ENCODE measurements around the gene EIF3F.
A peak's percentile ranks its signal among the peaks of the same experiment; 100 is the strongest.

The EIF3F gene

DNA sequence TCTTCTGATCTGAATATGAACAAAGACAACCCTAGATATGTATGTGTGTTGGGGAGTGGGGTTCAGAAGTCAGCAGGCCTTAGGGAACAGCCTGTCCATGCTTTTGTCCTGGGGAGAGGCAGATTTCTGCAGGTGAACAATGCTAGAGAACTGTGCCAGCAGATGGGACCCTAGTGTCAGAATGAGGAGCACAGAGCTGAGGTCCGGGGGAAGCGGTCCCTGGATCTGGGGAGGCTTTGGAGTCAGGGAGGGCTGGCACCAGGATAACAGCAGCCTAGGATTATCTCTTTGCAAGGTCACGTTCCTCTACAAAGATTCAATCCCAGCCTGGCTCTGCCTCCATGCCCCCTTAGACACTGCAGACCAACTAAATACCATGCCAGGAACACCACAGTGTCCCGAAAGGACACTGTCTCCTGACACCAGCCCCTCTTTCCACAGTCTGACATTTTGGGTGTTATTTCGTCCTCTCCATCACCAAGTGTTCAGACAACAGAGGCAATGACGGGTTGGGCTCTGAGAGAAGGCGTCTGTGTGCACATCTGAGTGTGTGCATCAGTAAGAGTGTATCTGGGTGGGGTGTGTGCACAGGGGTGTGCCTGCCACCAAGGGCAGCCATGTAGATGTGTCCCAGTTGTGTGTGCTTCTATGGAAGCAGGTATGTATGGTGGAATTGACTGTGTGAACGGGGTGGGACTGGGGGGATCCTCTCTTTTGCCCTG, 43.5 kb downstream of the EIF3F start:
- Histone ChIP-seq H3K27me3 (ENCODE audit: insufficient read depth, low read length, poor library complexity) (no peaks in the 10 kb centered on the region), H2BK5ac (ENCODE audit: low read length) (no peak overlapping the region)
- WGBS (ENCODE audit: extremely low coverage, insufficient coverage, low lambda C conversion rate) = no CpG with 5 or more reads among the region's 8 CpGs

DNA sequence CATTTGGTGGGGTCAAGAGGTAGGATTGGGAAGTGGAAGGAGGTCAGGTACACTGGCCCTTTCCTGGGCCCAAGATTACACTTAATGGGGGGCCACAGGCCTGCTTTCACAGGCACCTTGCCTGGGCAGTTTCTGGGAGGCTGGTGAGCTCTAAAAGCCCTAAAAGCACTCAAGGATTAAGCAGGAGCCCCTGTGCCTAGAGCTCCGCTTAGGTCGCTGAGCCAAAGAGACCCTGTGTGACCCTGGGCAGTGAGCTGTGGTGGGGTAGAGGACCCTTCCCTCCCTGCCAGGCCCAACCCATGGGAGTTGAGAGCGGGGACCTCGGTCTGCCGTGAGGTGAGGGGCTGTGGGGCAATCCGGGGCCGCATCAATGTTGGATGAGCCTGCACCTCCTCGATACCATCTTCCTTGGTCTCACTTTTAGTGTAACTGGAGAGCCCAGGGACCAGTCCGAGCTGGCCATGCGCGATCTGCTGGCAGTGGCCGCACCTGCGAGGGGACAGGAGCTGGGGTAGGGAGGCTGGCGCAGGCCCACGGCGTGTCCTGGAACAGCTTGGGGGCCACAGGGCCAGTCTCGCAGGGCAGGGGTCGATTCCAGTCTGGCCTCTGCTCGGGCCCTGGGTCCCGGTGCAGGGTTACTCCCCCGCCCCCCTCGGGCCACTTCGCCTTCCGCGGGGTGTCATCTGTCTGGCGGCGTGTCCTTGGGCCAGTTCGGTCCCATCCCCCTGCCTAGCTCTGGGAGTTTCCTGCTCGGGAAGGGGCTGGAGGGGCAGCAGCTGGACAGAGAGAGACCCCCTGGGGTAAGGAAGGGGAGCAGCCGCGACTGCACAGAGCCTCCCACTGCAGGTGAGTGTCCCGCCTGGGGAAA, 44.3 kb downstream of the EIF3F start:
- Histone ChIP-seq H2BK15ac (replicated peaks; ENCODE audit: low read depth) (no peak overlapping the region), H2BK120ac (ENCODE audit: low read depth, low read length) (no peak overlapping the region), H3K27me3 (ENCODE audit: insufficient read depth, low read length, poor library complexity) (no peaks in the 10 kb centered on the region), H3K4ac (ENCODE audit: low read depth, low read length) (no peak overlapping the region), H4K5ac (ENCODE audit: low read length) (no peak overlapping the region), H3K27ac (ENCODE audit: low read depth, low read length) (no peak overlapping the region), H3K36me3 (ENCODE audit: control insufficient read depth, insufficient read depth, low read length) (no peaks in the 10 kb centered on the region), H3K23ac (ENCODE audit: low read length) (no peak overlapping the region), H3K4me3 (ENCODE audit: low read length) (no peak overlapping the region), H2BK5ac (ENCODE audit: low read length) (no peak overlapping the region), H3K56ac (ENCODE audit: low read length) (no peak overlapping the region), H3K4me1 (ENCODE audit: control insufficient read depth, low read depth, low read length) (no peaks in the 10 kb centered on the region), H3K9ac (ENCODE audit: low read length) (no peak overlapping the region), H3K79me1 (ENCODE audit: low read length) (no peaks in the 10 kb centered on the region), H3K4me2 (ENCODE audit: low read length) (no peak overlapping the region), H3K18ac (ENCODE audit: low read length) (no peak overlapping the region), H3K79me2 (ENCODE audit: control insufficient read depth, insufficient read depth, low read length) (no peaks in the 10 kb centered on the region), H4K8ac (ENCODE audit: low read depth, low read length) (no peak overlapping the region), H2AK5ac (ENCODE audit: low read length) (no peak overlapping the region)
- DNase-seq = no peak
- WGBS (ENCODE audit: extremely low coverage, insufficient coverage, low lambda C conversion rate) = no CpG with 5 or more reads among the region's 32 CpGs

More for the DNA sequence above, 43.5 kb downstream of the EIF3F start:
- Histone ChIP-seq H4K8ac (ENCODE audit: low read depth, low read length) (no peak overlapping the region), H3K4me1 (ENCODE audit: control insufficient read depth, low read depth, low read length) (no peaks in the 10 kb centered on the region), H3K36me3 (ENCODE audit: control insufficient read depth, insufficient read depth, low read length) (no peaks in the 10 kb centered on the region), H3K4me2 (ENCODE audit: low read length) (no peak overlapping the region), H3K23ac (ENCODE audit: low read length) (no peak overlapping the region), H3K79me2 (ENCODE audit: control insufficient read depth, insufficient read depth, low read length) (no peaks in the 10 kb centered on the region), H2BK120ac (ENCODE audit: low read depth, low read length) (no peak overlapping the region), H3K56ac (ENCODE audit: low read length) (no peak overlapping the region), H3K18ac (ENCODE audit: low read length) (no peak overlapping the region), H3K9ac (ENCODE audit: low read length) (no peak overlapping the region), H3K4me3 (ENCODE audit: low read length) (no peak overlapping the region), H3K4ac (ENCODE audit: low read depth, low read length) (no peak overlapping the region), H3K27ac (ENCODE audit: low read depth, low read length) (no peak overlapping the region), H3K79me1 (ENCODE audit: low read length) (no peaks in the 10 kb centered on the region), H4K5ac (ENCODE audit: low read length) (no peak overlapping the region), H2BK15ac (replicated peaks; ENCODE audit: low read depth) (no peak overlapping the region), H2AK5ac (ENCODE audit: low read length) (no peak overlapping the region)
- no peak for DNase-seq

DNA sequence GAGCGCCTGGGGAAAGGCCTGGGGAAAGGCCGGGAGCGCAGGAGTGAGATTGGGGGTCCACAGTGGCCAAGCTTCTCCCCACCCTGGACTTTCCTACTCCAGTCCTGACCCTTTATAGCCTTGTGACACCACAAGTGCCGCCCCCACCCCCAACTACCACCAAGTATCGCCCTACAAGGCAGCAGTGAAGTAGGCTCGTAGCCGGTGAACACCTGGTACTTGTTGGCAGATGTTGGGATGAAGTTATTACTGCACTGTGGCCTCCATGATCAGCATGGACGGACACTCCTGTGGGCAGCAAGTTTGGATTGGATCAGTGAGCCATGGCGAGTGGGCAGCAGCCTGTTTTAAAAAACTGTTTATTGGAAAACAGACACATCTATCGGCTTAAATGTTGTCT, 45.0 kb downstream of the EIF3F start:
- H3K4me1 ChIP-seq (ENCODE audit: control insufficient read depth, low read depth, low read length) = no peaks in the 10 kb centered on the region
- H4K5ac ChIP-seq (ENCODE audit: low read length) = no peak overlapping the region
- H3K9ac ChIP-seq (ENCODE audit: low read length) = no peak overlapping the region
- H2BK15ac ChIP-seq (replicated peaks; ENCODE audit: low read depth) = no peak overlapping the region
- no peaks in the 10 kb centered on the region for H3K27me3 ChIP-seq (ENCODE audit: insufficient read depth, low read length, poor library complexity)
- no peaks in the 10 kb centered on the region for H3K36me3 ChIP-seq (ENCODE audit: control insufficient read depth, insufficient read depth, low read length)
- H2AK5ac ChIP-seq (ENCODE audit: low read length) = no peak overlapping the region
- H3K79me2 ChIP-seq (ENCODE audit: control insufficient read depth, insufficient read depth, low read length) = no peaks in the 10 kb centered on the region
- H3K79me1 ChIP-seq (ENCODE audit: low read length) = no peaks in the 10 kb centered on the region
- H3K4ac ChIP-seq (ENCODE audit: low read depth, low read length) = no peak overlapping the region
- H3K27ac ChIP-seq (ENCODE audit: low read depth, low read length) = no peak overlapping the region
- no peak overlapping the region for H2BK5ac ChIP-seq (ENCODE audit: low read length)
- no peak overlapping the region for H3K56ac ChIP-seq (ENCODE audit: low read length)
- H3K18ac ChIP-seq (ENCODE audit: low read length) = no peak overlapping the region
- no peak overlapping the region for H2BK120ac ChIP-seq (ENCODE audit: low read depth, low read length)
- DNase-seq = no peak
- no peak overlapping the region for H3K4me3 ChIP-seq (ENCODE audit: low read length)
- no peak overlapping the region for H3K23ac ChIP-seq (ENCODE audit: low read length)
- no peak overlapping the region for H3K4me2 ChIP-seq (ENCODE audit: low read length)
- WGBS (ENCODE audit: extremely low coverage, insufficient coverage, low lambda C conversion rate) = no CpG with 5 or more reads among the region's 10 CpGs
- H4K8ac ChIP-seq (ENCODE audit: low read depth, low read length) = no peak overlapping the region

DNA sequence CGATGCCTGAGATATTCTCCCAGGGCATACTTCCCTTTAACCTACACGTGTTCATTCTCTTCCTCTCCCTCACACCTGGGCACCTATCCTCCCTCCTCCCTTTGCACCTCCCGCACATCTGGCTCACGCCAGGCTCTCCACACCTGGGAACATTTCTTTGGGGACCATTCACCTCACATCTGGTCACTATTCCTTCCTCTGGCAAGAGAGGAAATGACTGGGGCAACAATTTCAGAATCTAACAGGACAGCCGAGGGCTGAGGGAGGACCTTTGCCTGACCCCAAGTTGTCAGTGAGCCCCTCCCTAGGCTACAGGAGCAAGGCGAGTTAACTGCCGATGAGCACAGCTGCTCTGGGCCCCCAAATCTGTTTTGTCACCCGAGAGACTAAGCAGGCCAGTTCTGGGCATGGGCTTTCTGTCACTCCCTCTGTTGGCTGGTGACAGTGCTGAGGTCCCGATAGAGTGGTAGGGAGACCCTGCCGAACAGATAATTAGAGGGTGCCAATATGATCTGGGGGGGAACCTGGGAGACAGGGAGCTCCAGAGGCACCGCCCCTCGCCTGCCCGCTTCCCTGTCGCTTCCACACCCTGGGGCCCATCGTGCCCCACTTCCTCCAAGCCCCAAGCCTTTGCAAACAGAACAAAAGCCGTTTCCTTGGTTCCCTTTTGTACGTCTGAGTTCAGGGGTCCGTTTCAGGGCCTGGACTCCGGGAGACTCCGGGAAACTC, 45.6 kb downstream of the EIF3F start:
- no CpG with 5 or more reads among the region's 20 CpGs for WGBS (ENCODE audit: extremely low coverage, insufficient coverage, low lambda C conversion rate)
- Histone ChIP-seq H3K56ac (ENCODE audit: low read length) (peak overlapping the region; percentile 76), H2BK5ac (ENCODE audit: low read length) (no peak overlapping the region), H3K18ac (ENCODE audit: low read length) (no peak overlapping the region), H3K27me3 (ENCODE audit: insufficient read depth, low read length, poor library complexity) (no peaks in the 10 kb centered on the region), H3K4me3 (ENCODE audit: low read length) (no peak overlapping the region), H3K36me3 (ENCODE audit: control insufficient read depth, insufficient read depth, low read length) (no peaks in the 10 kb centered on the region), H3K4ac (ENCODE audit: low read depth, low read length) (no peak overlapping the region), H3K9ac (ENCODE audit: low read length) (peak overlapping the region; percentile 46), H4K8ac (ENCODE audit: low read depth, low read length) (no peak overlapping the region), H2AK5ac (ENCODE audit: low read length) (no peak overlapping the region), H3K79me2 (ENCODE audit: control insufficient read depth, insufficient read depth, low read length) (no peaks in the 10 kb centered on the region), H3K23ac (ENCODE audit: low read length) (no peak overlapping the region), H4K5ac (ENCODE audit: low read length) (no peak overlapping the region), H3K79me1 (ENCODE audit: low read length) (no peaks in the 10 kb centered on the region), H2BK120ac (ENCODE audit: low read depth, low read length) (no peak overlapping the region), H3K27ac (ENCODE audit: low read depth, low read length) (no peak overlapping the region), H3K4me1 (ENCODE audit: control insufficient read depth, low read depth, low read length) (no peaks in the 10 kb centered on the region), H2BK15ac (replicated peaks; ENCODE audit: low read depth) (no peak overlapping the region), H3K4me2 (ENCODE audit: low read length) (no peak overlapping the region)
- no peak for DNase-seq

DNA sequence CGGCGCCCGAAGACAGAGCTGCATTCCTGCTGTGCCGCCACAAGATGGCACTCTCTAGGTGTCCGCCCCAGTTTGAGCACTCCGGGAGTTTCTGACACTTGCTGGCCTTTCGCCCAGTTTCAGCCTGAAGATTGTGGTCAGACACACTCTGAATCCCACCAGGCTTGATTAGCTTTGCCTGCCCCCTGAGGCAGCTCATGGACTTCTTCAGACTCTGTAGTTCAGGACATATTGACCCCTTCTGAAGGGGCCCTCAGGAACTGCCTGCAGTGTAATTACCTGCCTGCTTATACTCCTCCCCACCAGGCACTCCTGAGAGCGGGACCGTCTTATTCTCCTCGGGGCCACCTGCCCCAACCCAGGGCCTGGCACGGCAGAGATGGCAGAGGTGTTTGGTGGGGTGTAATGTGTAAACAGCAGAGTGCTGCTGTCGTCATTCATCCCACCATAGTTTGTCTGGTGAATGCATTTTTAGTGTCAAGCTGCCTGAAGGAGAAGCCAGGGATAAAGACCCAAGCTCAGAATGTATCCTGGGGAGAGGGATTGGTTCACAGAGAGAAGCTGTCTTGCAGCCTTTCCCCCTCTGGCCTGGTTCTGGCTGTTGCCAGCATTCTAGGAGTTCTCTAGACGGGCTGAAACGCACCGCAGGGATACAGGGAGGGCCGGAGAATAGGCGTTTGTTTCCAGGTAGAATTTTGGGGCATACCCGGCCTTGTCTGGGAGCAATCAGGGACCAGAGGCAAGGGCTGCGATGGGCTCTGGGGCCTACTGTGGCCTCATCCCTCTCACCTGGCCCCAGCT, 46.4 kb downstream of the EIF3F start:
- no peak overlapping the region for H2AK5ac ChIP-seq (ENCODE audit: low read length)
- no CpG with 5 or more reads among the region's 19 CpGs for WGBS (ENCODE audit: extremely low coverage, insufficient coverage, low lambda C conversion rate)
- H3K56ac ChIP-seq (ENCODE audit: low read length) = no peak overlapping the region
- no peaks in the 10 kb centered on the region for H3K27me3 ChIP-seq (ENCODE audit: insufficient read depth, low read length, poor library complexity)
- no peak overlapping the region for H4K5ac ChIP-seq (ENCODE audit: low read length)
- no peak overlapping the region for H3K4me2 ChIP-seq (ENCODE audit: low read length)
- no peak overlapping the region for H3K18ac ChIP-seq (ENCODE audit: low read length)
- no peaks in the 10 kb centered on the region for H3K79me1 ChIP-seq (ENCODE audit: low read length)
- no peak overlapping the region for H3K27ac ChIP-seq (ENCODE audit: low read depth, low read length)
- no peak overlapping the region for H4K8ac ChIP-seq (ENCODE audit: low read depth, low read length)
- no peak overlapping the region for H3K4me3 ChIP-seq (ENCODE audit: low read length)
- no peak overlapping the region for H2BK15ac ChIP-seq (replicated peaks; ENCODE audit: low read depth)
- no peak overlapping the region for H2BK5ac ChIP-seq (ENCODE audit: low read length)
- peak; percentile 67 for DNase-seq
- no peaks in the 10 kb centered on the region for H3K4me1 ChIP-seq (ENCODE audit: control insufficient read depth, low read depth, low read length)
- H3K23ac ChIP-seq (ENCODE audit: low read length) = no peak overlapping the region
- no peak overlapping the region for H3K9ac ChIP-seq (ENCODE audit: low read length)
- H3K36me3 ChIP-seq (ENCODE audit: control insufficient read depth, insufficient read depth, low read length) = no peaks in the 10 kb centered on the region
- no peak overlapping the region for H3K4ac ChIP-seq (ENCODE audit: low read depth, low read length)
- H2BK120ac ChIP-seq (ENCODE audit: low read depth, low read length) = no peak overlapping the region
- H3K79me2 ChIP-seq (ENCODE audit: control insufficient read depth, insufficient read depth, low read length) = no peaks in the 10 kb centered on the region

All from mesendoderm (in vitro differentiated cells).